ENCODE measurements around the gene GPR37L1. TPM values are rescaled to one million over a fixed set of nuclear protein-coding genes. Genes with fewer than 3 reads are reported as not detected.

The GPR37L1 gene
- total RNA-seq, 1 experiment from 2014 or later: 0.05 TPM

DNA sequence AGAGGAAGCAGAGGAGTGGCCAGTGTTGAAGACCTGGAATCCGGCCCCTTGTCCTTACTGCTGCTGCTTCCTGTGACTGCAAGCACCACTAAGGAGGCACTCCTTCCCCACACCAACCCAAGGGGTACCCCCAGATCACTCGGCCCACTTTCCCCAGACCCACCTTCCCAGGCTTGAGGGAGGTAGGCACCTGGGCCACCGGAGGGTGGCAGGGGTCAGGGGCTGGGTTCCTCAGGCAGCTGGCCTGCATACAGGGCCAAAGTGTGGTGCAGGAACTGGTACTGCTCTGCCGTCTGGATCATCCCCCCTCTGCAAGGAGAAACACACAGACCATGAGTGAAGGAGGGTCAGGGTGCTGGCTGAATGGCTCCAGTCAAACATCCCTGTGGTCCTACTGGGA is 25.7 kb downstream of the GPR37L1 start:
- no peaks in the 10 kb centered on the region for H3K27me3 ChIP-seq (replicated peaks)
- no peak overlapping the region for H3K4me3 ChIP-seq
- peaks cover 15% of the 10 kb centered on the region for H3K36me3 ChIP-seq
- no peak for DNase-seq (ENCODE audit: low read depth in 1 of 2, low spot score in 2 of 2)
- no peak overlapping the region for H3K27ac ChIP-seq
- peaks cover 16% of the 10 kb centered on the region for H3K4me1 ChIP-seq (replicated peaks)
- H3K9me3 ChIP-seq (replicated peaks): no peaks in the 10 kb centered on the region; the same call in 1 of the 2 replicates

DNA sequence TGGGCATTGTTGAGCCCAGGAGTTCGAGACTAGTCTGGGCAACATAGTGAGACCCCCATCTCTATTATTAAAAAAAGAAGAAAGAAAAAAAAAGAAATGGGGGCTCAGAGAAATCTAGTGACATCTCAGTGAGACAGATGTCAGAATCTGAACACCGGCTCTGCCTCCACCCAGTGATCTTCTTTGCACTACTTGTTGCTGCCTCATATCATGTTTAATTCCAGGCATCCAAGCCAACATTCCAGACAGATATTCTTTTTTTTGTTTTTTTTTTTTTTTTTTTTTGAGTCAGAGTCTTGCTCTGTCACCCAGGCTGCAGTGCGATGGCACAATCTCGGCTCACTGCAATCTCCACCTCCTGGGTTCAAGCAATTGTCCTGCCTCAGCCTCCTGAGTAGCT is 26.8 kb downstream of the GPR37L1 start:
- no peak for DNase-seq (ENCODE audit: low read depth in 1 of 2, low spot score in 2 of 2)
- Histone ChIP-seq H3K27ac (no peak overlapping the region), H3K27me3 (replicated peaks) (no peaks in the 10 kb centered on the region), H3K4me3 (no peak overlapping the region), H3K4me1 (replicated peaks) (peaks cover 9% of the 10 kb centered on the region), H3K36me3 (peaks cover 4% of the 10 kb centered on the region; the same call in 1 of the 2 replicates), H3K9me3 (replicated peaks) (no peaks in the 10 kb centered on the region; the same call in 1 of the 2 replicates)

GRCh38 chr1:202150187-202150586 is 27.5 kb downstream of the GPR37L1 start:
- Histone ChIP-seq H3K4me3 (no peak overlapping the region), H3K9me3 (replicated peaks) (no peaks in the 10 kb centered on the region), H3K36me3 (no peaks in the 10 kb centered on the region), H3K27ac (no peak overlapping the region), H3K4me1 (replicated peaks) (peaks cover 3% of the 10 kb centered on the region), H3K27me3 (replicated peaks) (no peaks in the 10 kb centered on the region)
- DNase-seq (ENCODE audit: low read depth in 1 of 2, low spot score in 2 of 2): no peak

- no peak overlapping the region for H3K4me3 ChIP-seq
- no peaks in the 10 kb centered on the region for H3K9me3 ChIP-seq (replicated peaks)
- H3K27me3 ChIP-seq (replicated peaks): no peaks in the 10 kb centered on the region
- no peaks in the 10 kb centered on the region for H3K36me3 ChIP-seq
- no peak for DNase-seq (ENCODE audit: low read depth in 1 of 2, low spot score in 2 of 2)
- H3K4me1 ChIP-seq (replicated peaks): no peaks in the 10 kb centered on the region
- H3K27ac ChIP-seq: no peak overlapping the region
Measured at GRCh38 chr1:202150602-202151001, 27.9 kb downstream of the GPR37L1 start.

DNA sequence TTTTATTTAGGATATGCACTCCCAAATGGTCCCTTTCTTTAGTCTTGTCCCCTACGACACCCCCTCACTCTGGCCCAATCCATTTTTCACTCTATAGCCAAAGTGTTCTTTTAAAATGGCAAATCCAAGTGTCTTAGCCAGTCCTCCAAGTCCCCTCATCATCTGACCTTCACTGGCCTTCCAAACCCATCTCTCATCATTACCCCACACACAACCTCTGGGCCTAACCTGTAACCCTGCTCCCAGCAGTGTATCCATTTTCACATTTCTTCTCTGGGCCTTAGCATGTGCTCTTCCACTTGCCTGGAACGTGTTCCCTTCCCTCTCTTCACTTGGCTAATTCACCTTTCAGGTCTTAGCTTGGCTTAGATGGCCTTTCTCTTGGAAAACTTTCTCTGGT is 28.3 kb downstream of the GPR37L1 start:
- no peaks in the 10 kb centered on the region for H3K9me3 ChIP-seq (replicated peaks)
- no peaks in the 10 kb centered on the region for H3K4me1 ChIP-seq (replicated peaks)
- DNase-seq (ENCODE audit: low read depth in 1 of 2, low spot score in 2 of 2): no peak
- H3K27me3 ChIP-seq (replicated peaks): no peaks in the 10 kb centered on the region
- H3K4me3 ChIP-seq: no peak overlapping the region
- no peak overlapping the region for H3K27ac ChIP-seq
- no peaks in the 10 kb centered on the region for H3K36me3 ChIP-seq

- no peaks in the 10 kb centered on the region for H3K9me3 ChIP-seq (replicated peaks)
- H3K27ac ChIP-seq: no peak overlapping the region
- DNase-seq (ENCODE audit: low read depth in 1 of 2, low spot score in 2 of 2): no peak
- no peak overlapping the region for H3K4me3 ChIP-seq
- H3K4me1 ChIP-seq (replicated peaks): no peaks in the 10 kb centered on the region
- H3K36me3 ChIP-seq: no peaks in the 10 kb centered on the region
- no peaks in the 10 kb centered on the region for H3K27me3 ChIP-seq (replicated peaks)
Measured at GRCh38 chr1:202152399-202152798, 29.7 kb downstream of the GPR37L1 start.

- Histone ChIP-seq H3K4me3 (no peak overlapping the region), H3K27ac (no peak overlapping the region), H3K4me1 (replicated peaks) (no peaks in the 10 kb centered on the region), H3K27me3 (replicated peaks) (no peaks in the 10 kb centered on the region), H3K36me3 (no peaks in the 10 kb centered on the region), H3K9me3 (replicated peaks) (no peaks in the 10 kb centered on the region)
- no peak for DNase-seq (ENCODE audit: low read depth in 1 of 2, low spot score in 2 of 2)
Measured at GRCh38 chr1:202153284-202153683, 30.6 kb downstream of the GPR37L1 start.

- Histone ChIP-seq H3K4me1 (replicated peaks) (no peaks in the 10 kb centered on the region), H3K27me3 (replicated peaks) (no peaks in the 10 kb centered on the region), H3K4me3 (no peak overlapping the region), H3K9me3 (replicated peaks) (no peaks in the 10 kb centered on the region), H3K27ac (no peak overlapping the region), H3K36me3 (no peaks in the 10 kb centered on the region)
- DNase-seq (ENCODE audit: low read depth in 1 of 2, low spot score in 2 of 2): no peak
Measured at GRCh38 chr1:202154148-202154765, 31.5 kb downstream of the GPR37L1 start.

DNA sequence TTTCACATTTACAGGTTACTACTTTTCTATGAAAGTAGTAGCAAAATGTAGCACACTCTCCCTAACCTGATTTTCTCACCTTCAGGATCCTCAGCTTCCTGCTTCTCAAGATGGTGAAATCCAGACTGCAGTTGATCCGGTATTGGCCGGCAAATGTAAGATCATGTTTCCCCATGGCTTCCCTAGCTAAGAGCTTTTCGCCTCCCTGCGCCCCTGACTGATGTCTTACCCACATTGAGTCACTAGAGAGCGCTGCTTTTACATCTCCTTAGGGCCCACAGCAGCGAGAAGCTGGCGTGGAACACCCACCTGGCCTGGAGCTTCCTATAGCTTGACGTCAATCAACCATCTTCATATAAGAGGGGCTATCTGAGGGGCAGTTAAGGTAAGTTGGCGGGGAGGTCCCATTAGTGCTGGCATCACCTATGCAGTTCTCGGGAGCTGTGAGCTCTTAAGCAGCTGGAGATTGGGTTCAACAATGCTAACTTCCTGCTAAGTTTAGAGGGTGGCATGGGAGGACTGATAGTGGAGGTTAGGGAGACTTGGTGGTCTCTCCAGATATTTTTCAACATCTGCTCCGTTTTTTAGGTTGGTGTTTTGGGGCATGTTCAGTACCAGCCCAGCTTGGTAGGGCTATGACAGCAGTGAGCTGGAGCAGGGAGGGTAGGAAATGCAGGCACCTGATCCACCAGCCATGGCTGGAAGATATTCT is 32.2 kb downstream of the GPR37L1 start:
- DNase-seq (ENCODE audit: low read depth in 1 of 2, low spot score in 2 of 2): no peak
- Histone ChIP-seq H3K27me3 (replicated peaks) (no peaks in the 10 kb centered on the region), H3K9me3 (replicated peaks) (no peaks in the 10 kb centered on the region), H3K4me1 (replicated peaks) (no peaks in the 10 kb centered on the region), H3K4me3 (no peak overlapping the region), H3K36me3 (no peaks in the 10 kb centered on the region), H3K27ac (no peak overlapping the region)

GRCh38 chr1:202155478-202156021 is 32.8 kb downstream of the GPR37L1 start:
- Histone ChIP-seq H3K4me3 (no peak overlapping the region), H3K9me3 (replicated peaks) (no peaks in the 10 kb centered on the region), H3K27ac (no peak overlapping the region), H3K27me3 (replicated peaks) (no peaks in the 10 kb centered on the region), H3K36me3 (no peaks in the 10 kb centered on the region), H3K4me1 (replicated peaks) (no peaks in the 10 kb centered on the region)
- no peak for DNase-seq (ENCODE audit: low read depth in 1 of 2, low spot score in 2 of 2)

DNA sequence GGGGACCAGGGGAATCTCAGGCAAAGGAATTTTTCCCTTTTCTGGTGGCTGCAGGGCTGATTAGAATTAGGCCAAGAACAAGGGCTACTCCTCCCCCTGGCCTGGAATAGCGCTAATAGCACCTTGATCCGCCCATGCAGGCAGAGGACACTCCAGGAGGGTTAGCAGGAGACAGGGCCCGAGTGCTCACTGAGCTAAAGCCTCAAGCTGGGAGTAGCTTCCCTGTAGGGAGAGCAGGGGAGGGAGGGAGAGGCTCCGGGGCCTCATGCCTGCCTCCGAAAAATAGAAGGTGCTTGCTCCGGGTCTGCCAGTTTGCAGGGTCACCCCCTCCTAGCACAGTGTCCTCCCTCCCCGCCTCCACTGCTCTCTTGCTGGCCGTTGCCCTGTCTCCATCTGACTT is 33.9 kb downstream of the GPR37L1 start:
- Histone ChIP-seq H3K27me3 (replicated peaks) (no peaks in the 10 kb centered on the region), H3K4me3 (no peak overlapping the region), H3K27ac (no peak overlapping the region), H3K9me3 (replicated peaks) (no peaks in the 10 kb centered on the region), H3K4me1 (replicated peaks) (no peaks in the 10 kb centered on the region), H3K36me3 (no peaks in the 10 kb centered on the region)
- no peak for DNase-seq (ENCODE audit: low read depth in 1 of 2, low spot score in 2 of 2)

GRCh38 chr1:202157945-202158344 is 35.2 kb downstream of the GPR37L1 start:
- H3K4me1 ChIP-seq (replicated peaks): peaks cover 2% of the 10 kb centered on the region; the same call in 1 of the 2 replicates
- H3K4me3 ChIP-seq: no peak overlapping the region
- H3K27me3 ChIP-seq (replicated peaks): no peaks in the 10 kb centered on the region
- no peaks in the 10 kb centered on the region for H3K36me3 ChIP-seq
- no peaks in the 10 kb centered on the region for H3K9me3 ChIP-seq (replicated peaks)
- no peak overlapping the region for H3K27ac ChIP-seq
- DNase-seq (ENCODE audit: low read depth in 1 of 2, low spot score in 2 of 2): no peak

GRCh38 chr1:202158810-202159533 is 36.3 kb downstream of the GPR37L1 start:
- no peak overlapping the region for H3K27ac ChIP-seq
- DNase-seq (ENCODE audit: low read depth in 1 of 2, low spot score in 2 of 2): no peak
- no peaks in the 10 kb centered on the region for H3K9me3 ChIP-seq (replicated peaks)
- no peaks in the 10 kb centered on the region for H3K36me3 ChIP-seq
- H3K4me3 ChIP-seq: no peak overlapping the region
- H3K4me1 ChIP-seq (replicated peaks): peaks cover 9% of the 10 kb centered on the region
- no peaks in the 10 kb centered on the region for H3K27me3 ChIP-seq (replicated peaks)

Data from SJSA1 (cell line).